Eye (tissue), 1 donor: ENCODE results near the gene IGFBP2.

Source experiments
- DNase-seq: peaks from one replicate; pipeline ENCODE4 v3.0.0-alpha.2; 2015

Gene IGFBP2

GRCh38 chr2:216664593-216665034 lies 31.4 kb downstream of the IGFBP2 start:
- no peak for DNase-seq

DNA sequence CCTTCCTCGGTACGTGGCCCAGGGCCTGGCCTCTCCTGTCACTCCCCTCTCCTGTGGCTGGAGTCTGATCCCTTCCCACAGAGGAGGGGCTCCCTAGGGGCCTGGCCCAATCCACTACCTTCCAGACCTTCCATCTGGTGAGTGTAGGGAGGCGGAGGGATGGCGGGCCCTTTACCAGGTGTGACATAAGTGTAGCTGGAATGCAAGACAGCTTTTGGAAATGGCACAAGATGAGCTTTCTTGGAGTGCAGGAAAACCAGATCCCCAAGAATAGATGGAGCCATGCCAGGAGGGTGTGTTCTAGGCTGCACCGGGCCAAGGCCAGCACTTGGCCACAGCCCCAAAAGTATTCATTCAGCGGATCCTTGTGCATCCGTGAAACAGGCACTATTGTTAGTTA lies 32.0 kb downstream of the IGFBP2 start:
- peak; percentile 56 for DNase-seq

- peak; percentile 85 for DNase-seq
Observed at GRCh38 chr2:216665717-216666116, 32.5 kb downstream of the IGFBP2 start.

DNA sequence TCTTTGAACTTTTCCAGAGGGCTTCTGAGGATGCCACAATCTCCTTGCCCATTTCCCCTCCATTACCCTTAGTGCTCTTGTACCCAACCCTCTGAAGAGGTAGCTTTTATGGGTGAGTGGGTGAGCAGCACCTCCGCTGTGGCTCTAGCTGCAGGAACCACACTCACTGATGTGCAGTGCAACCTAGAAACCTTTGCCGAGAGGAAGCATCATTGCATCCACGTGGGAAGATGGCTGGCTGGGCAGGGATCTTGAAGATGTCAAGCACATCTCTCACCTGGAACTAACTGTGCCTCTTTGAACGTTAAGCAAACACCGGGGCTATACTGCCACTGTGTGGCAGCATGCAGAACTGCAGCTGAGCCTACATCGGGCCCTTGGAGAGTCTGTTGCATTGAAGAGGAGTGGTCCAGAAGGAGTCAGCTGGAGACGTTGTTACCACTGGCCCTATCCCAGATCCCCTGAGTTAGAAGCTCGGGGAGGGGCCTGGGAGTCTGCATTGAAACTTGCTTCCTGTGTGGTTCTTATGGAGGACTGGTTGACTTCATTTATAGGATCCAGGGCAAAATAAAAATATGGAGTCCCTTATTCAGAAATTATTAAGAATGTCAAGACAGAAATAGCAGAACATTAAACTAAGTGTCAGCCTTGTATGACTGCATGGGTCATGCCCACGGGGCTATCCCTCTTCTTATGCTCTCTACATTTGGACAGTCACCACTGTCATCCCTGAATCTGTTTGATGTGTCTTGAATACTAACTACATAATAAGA lies 33.4 kb downstream of the IGFBP2 start:
- peak; percentile 95 for DNase-seq

- DNase-seq: no peak
Observed at GRCh38 chr2:216670266-216671080, 37.3 kb downstream of the IGFBP2 start.

DNA sequence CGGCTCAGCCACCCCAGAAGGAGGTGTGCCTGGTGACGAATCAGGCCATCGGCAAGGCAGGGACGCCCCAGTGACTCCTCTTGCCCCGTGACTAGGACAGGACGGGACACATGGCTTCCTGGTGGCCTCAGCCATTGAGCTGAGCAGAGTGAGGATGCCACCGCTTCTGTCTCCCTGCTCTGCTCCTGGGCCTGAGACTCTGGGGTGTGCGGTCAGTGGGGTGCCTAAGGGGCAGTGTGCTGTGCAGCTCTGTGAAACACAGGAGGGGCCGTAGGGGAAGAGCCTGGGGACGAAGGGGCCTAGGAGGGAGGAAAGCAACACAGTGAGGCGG lies 37.8 kb downstream of the IGFBP2 start:
- no peak for DNase-seq

GRCh38 chr2:216671791-216672343 lies 38.6 kb downstream of the IGFBP2 start:
- no peak for DNase-seq

DNA sequence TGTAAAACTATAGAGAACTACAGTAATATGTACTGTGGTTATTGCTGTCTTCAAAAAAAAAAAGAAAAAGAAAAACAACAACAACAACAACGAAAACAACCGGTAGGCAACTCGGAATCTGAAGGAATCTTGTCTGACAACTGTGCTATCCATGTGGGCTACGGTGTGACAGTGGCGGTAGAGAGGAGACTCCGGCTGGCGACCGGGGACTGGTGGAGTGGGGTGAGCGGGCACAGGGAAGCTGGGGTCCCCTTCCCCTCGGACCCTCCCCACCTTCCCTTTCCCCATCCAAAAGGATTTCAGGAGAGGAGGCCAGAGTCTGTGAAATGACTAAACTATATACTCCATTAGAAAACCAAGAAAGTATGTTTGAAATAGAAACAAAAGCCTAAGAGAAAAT lies 39.2 kb downstream of the IGFBP2 start:
- no peak for DNase-seq

- no peak for DNase-seq
Observed at GRCh38 chr2:216673021-216673420, 39.8 kb downstream of the IGFBP2 start.

- no peak for DNase-seq
Observed at GRCh38 chr2:216673609-216674008, 40.4 kb downstream of the IGFBP2 start.

DNA sequence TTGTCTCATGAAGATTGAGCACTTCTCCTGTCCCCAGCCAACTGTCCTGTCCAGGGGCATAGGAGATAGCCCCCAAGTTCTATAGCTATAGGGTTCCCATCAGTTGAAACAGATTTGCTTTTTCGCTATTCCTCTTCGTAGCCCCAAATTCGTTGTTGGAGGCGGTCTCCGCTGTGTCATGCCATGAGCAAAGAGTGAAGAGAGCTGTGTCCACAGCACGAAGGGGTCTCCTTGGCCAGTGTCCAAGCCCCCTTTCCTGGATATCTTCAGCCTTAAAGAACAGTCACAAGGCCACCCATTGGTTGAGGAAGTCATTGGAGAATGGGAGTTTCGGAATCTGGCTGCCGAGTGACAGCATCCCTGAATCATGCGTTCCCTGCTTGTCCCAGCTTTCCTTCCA lies 41.2 kb downstream of the IGFBP2 start:
- no peak for DNase-seq

DNA sequence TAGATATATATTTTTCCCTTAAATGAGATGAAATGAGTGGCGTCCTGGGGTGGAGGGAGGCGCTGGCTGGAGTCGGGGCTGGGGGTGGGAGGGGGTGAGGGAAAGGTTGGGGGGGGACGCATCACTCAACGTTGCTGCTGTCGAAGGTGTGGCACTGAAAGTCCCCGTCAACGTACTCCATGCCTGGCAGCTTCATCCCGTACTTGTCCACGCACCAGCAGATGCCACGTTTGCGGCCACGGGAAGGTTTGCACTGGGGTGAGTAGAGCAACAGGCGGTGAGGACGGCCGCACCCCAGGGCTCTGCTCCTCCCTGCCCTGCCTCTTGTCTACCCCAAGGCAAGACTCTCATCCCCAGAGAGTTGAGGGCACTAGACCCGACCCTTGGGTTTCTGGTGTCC lies 43.4 kb downstream of the IGFBP2 start:
- DNase-seq: no peak

GRCh38 chr2:216677439-216678097 lies 44.3 kb downstream of the IGFBP2 start:
- no peak for DNase-seq

- DNase-seq: no peak
Observed at GRCh38 chr2:216678098-216678465, 44.9 kb downstream of the IGFBP2 start.

GRCh38 chr2:216678813-216679657 lies 45.8 kb downstream of the IGFBP2 start:
- no peak for DNase-seq

DNA sequence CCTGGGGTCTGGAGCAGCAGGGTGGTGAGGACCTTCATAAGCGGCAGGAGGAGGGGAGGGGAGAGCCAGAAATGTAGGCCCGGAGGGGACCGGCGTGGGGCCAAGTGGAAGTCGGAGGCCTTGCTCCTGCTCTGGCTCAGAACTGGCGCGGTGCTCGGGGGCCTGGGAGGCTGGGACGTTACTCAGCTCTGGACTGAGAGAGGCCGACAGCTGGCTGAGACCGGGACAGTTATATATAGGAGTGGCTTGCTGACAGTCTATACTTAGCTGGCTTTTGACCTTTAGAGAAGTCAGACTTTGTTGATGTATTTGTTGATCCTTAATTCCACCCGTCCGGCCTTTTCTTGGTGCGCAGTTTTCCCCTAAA lies 46.4 kb downstream of the IGFBP2 start:
- DNase-seq: no peak

DNA sequence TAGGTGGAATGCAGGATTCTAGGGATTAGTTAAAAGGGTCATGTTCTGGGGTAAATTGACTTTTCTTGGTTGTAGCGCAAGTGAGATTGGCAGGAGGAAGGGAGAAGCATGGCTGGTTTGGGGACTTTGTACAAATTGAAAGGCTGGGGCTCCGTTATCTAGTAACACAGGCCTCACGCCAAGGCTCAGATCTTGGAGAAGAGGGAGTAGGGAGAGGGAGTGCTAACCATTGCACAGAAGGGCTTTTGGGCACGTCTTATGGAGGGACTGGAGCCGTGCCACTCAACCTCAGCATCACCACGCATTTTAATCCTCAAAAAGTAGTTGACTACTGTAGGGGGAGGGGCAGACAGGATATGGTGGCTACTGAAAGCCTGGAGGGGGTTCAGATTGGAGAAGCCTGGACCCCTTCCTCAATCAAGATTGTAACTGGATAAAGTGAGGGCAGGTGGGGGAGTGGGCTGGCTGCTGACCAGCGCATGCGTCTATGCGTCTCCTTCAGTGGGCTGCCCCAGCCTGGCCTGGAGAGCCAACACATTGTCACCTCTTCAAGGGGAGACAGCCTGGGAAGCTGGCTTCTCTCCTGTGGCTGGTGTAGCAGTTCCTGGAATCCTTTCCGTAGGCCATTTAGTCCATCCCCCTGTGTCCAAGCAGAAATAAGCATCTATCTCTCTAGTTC lies 47.9 kb downstream of the IGFBP2 start:
- no peak for DNase-seq

GRCh38 chr2:216681683-216682082 lies 48.5 kb downstream of the IGFBP2 start:
- no peak for DNase-seq

DNA sequence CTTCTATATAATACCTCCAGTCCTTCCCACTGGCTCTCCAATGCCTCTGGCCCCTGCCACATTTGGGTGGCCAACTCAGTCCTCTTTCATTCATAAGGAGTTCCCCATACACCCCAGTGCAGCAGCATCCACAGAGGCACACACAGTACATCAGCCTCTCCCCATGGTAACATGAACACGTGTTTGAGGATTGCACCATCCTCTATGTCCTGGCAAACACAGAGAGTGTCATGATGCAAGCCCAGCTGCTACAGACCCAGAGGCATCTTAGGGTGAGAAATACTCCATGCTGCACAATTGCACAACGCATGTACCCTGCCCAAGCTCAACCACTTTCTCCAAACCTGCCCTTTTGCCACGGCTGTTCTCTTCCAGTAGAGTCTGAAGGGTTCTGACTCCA lies 50.6 kb downstream of the IGFBP2 start:
- DNase-seq: no peak

GRCh38 chr2:216685327-216685875 lies 52.2 kb downstream of the IGFBP2 start:
- DNase-seq: no peak

GRCh38 chr2:216687111-216687510 lies 53.9 kb downstream of the IGFBP2 start:
- DNase-seq: no peak

- DNase-seq: no peak
Observed at GRCh38 chr2:216687646-216688045, 54.4 kb downstream of the IGFBP2 start.
